Measurements from ENCODE around the gene NGF.

Gene NGF

GRCh38 chr1:115336741-115337140, 1.3 kb downstream of the NGF start:
- DNase-seq (ENCODE audit: low read depth): no peak
- no peak for TF ChIP-seq CTCF (IDR thresholded peaks at IDR 0.05; ENCODE audit: low read depth, low read length, missing control alignments)
- no peak overlapping the region for H3K4me3 ChIP-seq (ENCODE audit: low read depth, low read length)

GRCh38 chr1:115332813-115333608, 5.0 kb downstream of the NGF start:
- DNase-seq (ENCODE audit: low read depth): no peak
- H3K4me3 ChIP-seq (ENCODE audit: low read depth, low read length): no peak overlapping the region
- no peak for TF ChIP-seq CTCF (IDR thresholded peaks at IDR 0.05; ENCODE audit: low read depth, low read length, missing control alignments)

- no peak overlapping the region for H3K4me3 ChIP-seq (ENCODE audit: low read depth, low read length)
- DNase-seq (ENCODE audit: low read depth): no peak
These were observed 6.3 kb downstream of the NGF start for GRCh38 chr1:115331558-115332331.

GRCh38 chr1:115330480-115331013, 7.5 kb downstream of the NGF start:
- DNase-seq (ENCODE audit: low read depth): no peak
- TF ChIP-seq CTCF (IDR thresholded peaks at IDR 0.05; ENCODE audit: low read depth, low read length, missing control alignments): no peak
- H3K4me3 ChIP-seq (ENCODE audit: low read depth, low read length): no peak overlapping the region

More at GRCh38 chr1:115331558-115332331, 6.3 kb downstream of the NGF start:
- no peak for TF ChIP-seq CTCF (IDR thresholded peaks at IDR 0.05; ENCODE audit: low read depth, low read length, missing control alignments)

GRCh38 chr1:115329965-115330364, 8.1 kb downstream of the NGF start:
- no peak for DNase-seq (ENCODE audit: low read depth)
- no peak for TF ChIP-seq CTCF (IDR thresholded peaks at IDR 0.05; ENCODE audit: low read depth, low read length, missing control alignments)
- H3K4me3 ChIP-seq (ENCODE audit: low read depth, low read length): no peak overlapping the region

GRCh38 chr1:115327270-115327669, 10.8 kb downstream of the NGF start:
- H3K4me3 ChIP-seq (ENCODE audit: low read depth, low read length): no peak overlapping the region
- DNase-seq (ENCODE audit: low read depth): no peak
- TF ChIP-seq CTCF (IDR thresholded peaks at IDR 0.05; ENCODE audit: low read depth, low read length, missing control alignments): no peak

Data from GM12864 (cell line).